Measurements from ENCODE around the gene RBP3.

DNA sequence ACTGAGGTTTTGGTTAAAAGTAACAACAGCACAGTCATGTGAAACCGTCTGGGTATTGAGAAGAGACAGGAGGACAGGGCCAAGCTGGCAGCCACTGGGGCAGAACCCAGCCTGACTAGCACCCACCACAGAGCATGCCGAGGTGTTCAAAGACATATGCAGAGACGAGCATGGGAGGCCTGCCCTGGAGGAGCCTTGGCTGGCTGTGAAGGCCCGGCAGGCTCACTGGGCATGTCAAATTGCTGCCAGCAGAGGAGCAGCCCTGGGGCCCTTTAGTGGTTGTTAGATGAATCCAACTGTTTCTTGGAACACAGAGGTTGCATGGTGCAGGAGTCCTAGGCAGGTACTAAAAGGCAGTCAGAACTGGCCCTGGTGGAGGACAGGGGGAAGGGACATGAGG is 30.9 kb upstream of the RBP3 start:
- TF ChIP-seq, protein P1, sequence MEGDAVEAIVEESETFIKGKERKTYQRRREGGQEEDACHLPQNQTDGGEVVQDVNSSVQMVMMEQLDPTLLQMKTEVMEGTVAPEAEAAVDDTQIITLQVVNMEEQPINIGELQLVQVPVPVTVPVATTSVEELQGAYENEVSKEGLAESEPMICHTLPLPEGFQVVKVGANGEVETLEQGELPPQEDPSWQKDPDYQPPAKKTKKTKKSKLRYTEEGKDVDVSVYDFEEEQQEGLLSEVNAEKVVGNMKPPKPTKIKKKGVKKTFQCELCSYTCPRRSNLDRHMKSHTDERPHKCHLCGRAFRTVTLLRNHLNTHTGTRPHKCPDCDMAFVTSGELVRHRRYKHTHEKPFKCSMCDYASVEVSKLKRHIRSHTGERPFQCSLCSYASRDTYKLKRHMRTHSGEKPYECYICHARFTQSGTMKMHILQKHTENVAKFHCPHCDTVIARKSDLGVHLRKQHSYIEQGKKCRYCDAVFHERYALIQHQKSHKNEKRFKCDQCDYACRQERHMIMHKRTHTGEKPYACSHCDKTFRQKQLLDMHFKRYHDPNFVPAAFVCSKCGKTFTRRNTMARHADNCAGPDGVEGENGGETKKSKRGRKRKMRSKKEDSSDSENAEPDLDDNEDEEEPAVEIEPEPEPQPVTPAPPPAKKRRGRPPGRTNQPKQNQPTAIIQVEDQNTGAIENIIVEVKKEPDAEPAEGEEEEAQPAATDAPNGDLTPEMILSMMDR (IDR thresholded peaks at IDR 0.05 in 4 of 5, conservative IDR thresholded peaks at IDR 0.05 in 1 of 5): no peak
- no peak for TF ChIP-seq POLR2A (IDR thresholded peaks at IDR 0.05)

Measured in gastrocnemius medialis (tissue), 4 donors.